HG02943 (cell line): ENCODE measurements around the gene SLC3A2.
A peak's percentile ranks its signal among the peaks of the same experiment; 100 is the strongest.
"Not testable (repeated sequence)": the region's sequence is repeated elsewhere in the genome, so short reads cannot be mapped to it uniquely, and the experiment has no call there.

ENCODE experiments used
- ATAC-seq: cut with Tn5 transposase; IDR thresholded peaks from one replicate; pipeline ENCODE4 v1.9.1; 2021; ENCODE audit warnings: mild to moderate bottlenecking, low read depth, moderate library complexity; ENCODE audit not compliant: unreplicated experiment

The SLC3A2 gene

GRCh38 chr11:62851807-62852522, 28.7 kb upstream of the SLC3A2 start:
- ATAC-seq = no peak

- ATAC-seq = no peak
Observed at GRCh38 chr11:62852523-62853188, 28.0 kb upstream of the SLC3A2 start.

GRCh38 chr11:62853279-62853965, 27.3 kb upstream of the SLC3A2 start:
- no peak for ATAC-seq

- no peak for ATAC-seq
Observed at GRCh38 chr11:62854013-62854824, 26.5 kb upstream of the SLC3A2 start.

GRCh38 chr11:62854825-62855570, 25.7 kb upstream of the SLC3A2 start:
- no peak for ATAC-seq

- ATAC-seq = peak; percentile 90
Observed at GRCh38 chr11:62855571-62856332, 24.9 kb upstream of the SLC3A2 start.

- no peak for ATAC-seq
Observed at GRCh38 chr11:62856333-62856895, 24.3 kb upstream of the SLC3A2 start.

- no peak for ATAC-seq
Observed at GRCh38 chr11:62857541-62857982, 23.1 kb upstream of the SLC3A2 start.

GRCh38 chr11:62858201-62858600, 22.5 kb upstream of the SLC3A2 start:
- ATAC-seq = no peak

- ATAC-seq = not testable (repeated sequence)
Observed at GRCh38 chr11:62859281-62859703, 21.4 kb upstream of the SLC3A2 start.

GRCh38 chr11:62860835-62861563, 19.7 kb upstream of the SLC3A2 start:
- no peak for ATAC-seq

- ATAC-seq = not testable (repeated sequence)
Observed at GRCh38 chr11:62861564-62862192, 19.0 kb upstream of the SLC3A2 start.

GRCh38 chr11:62863687-62864335, 16.9 kb upstream of the SLC3A2 start:
- no peak for ATAC-seq

GRCh38 chr11:62865635-62866034, 15.1 kb upstream of the SLC3A2 start:
- no peak for ATAC-seq

GRCh38 chr11:62874851-62875250, 5.8 kb upstream of the SLC3A2 start:
- no peak for ATAC-seq

- ATAC-seq = no peak
Observed at GRCh38 chr11:62875698-62876478, 4.8 kb upstream of the SLC3A2 start.
